Measurements from ENCODE around the gene ADAD2.

DNA sequence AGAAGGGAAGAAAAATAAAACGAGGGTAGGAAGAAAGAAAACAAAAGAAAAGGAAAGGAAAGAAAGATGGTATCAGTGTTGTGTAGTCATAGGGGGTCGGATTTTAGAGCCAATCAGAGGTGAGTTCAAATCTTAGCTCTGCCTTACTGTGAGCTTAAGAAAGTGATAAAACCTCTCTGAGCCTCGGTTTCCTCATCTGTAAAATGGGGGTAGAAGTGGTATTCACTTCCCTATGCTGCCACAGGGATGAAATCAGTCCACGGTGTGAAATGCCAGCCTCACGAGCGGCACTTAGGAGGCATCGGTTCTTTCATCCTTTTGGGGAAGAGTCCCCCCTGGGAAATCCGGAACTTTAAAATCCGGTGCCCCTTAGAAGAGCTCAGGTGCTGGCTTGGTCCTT is 42.8 kb downstream of the ADAD2 start:
- TF ChIP-seq ZC3H10 (CRISPR knock-in tag; IDR thresholded peaks at IDR 0.05) (no peak), ZNF8 (CRISPR knock-in tag; IDR thresholded peaks at IDR 0.05) (no peak), SNAI2 (CRISPR knock-in tag; IDR thresholded peaks at IDR 0.05) (no peak), ARNTL (CRISPR knock-in tag; IDR thresholded peaks at IDR 0.05; ENCODE audit: borderline replicate concordance, low read depth) (no peak)
